K562 (cell line): ENCODE data around the gene TRERF1.

Experiments
- ATF3 ChIP-seq, 2 experiments: fragments of 450-650 bp in 1 of 2; sonication (generic) in 1 of 2; formaldehyde crosslinking in 1 of 2; IDR thresholded peaks in 1 of 2; conservative IDR thresholded peaks in 1 of 2; 2 replicates each; pipeline versions ENCODE4 v1.6.1 to v1.8.1; 2016 to 2023; ENCODE audit warnings: mild to moderate bottlenecking in 2 of 2, moderate library complexity in 2 of 2, inconsistent platforms in 1 of 2, missing genetic modification reagents in 1 of 2
- CTCF ChIP-seq, 3 experiments: IDR thresholded peaks in 2 of 3; conservative IDR thresholded peaks in 1 of 3; 2 replicates each; pipeline ENCODE4 v1.5.1; 2011 to 2012; ENCODE audit warnings: low read length in 3 of 3, mild to moderate bottlenecking in 3 of 3, control low read depth in 2 of 3, improper control_type of control experiment in 1 of 3, inconsistent platforms in 1 of 3, low read depth in 1 of 3, mixed read lengths in 1 of 3, moderate library complexity in 1 of 3; ENCODE audit not compliant: insufficient read depth in 2 of 3
- EP300 ChIP-seq: IDR thresholded peaks from 2 replicates; pipeline ENCODE4 v1.6.1; 2012; ENCODE audit warnings: low read length, improper control_type of control experiment
- JUN ChIP-seq, 2 experiments: sonication (generic) in 1 of 2; formaldehyde crosslinking in 1 of 2; IDR thresholded peaks; 2 replicates each; pipeline versions ENCODE4 v1.6.1 to v1.8.0; 2012 to 2022; ENCODE audit warnings: borderline replicate concordance in 2 of 2, mild to moderate bottlenecking in 2 of 2, improper control_type of control experiment in 1 of 2, low read depth in 1 of 2, low read length in 1 of 2, missing genetic modification reagents in 1 of 2
- POLR2A ChIP-seq: fragments of 450-650 bp; conservative IDR thresholded peaks from 2 replicates; pipeline ENCODE4 v1.6.1; 2016
- POLR2AphosphoS2 ChIP-seq: IDR thresholded peaks from 2 replicates; pipeline ENCODE4 v1.6.1; 2012; ENCODE audit warnings: low read length, improper control_type of control experiment
- POLR2AphosphoS5 ChIP-seq: IDR thresholded peaks from 2 replicates; pipeline ENCODE4 v1.6.1; 2011; ENCODE audit warnings: mild to moderate bottlenecking, low read depth, low read length, moderate library complexity; ENCODE audit not compliant: control insufficient read depth, insufficient read depth
- REST ChIP-seq, 2 experiments: fragments of 450-650 bp; formaldehyde crosslinking in 1 of 2; IDR thresholded peaks; 2 replicates each; pipeline versions ENCODE4 v1.4.0 to v1.6.1; 2014 to 2020; ENCODE audit warnings: mild to moderate bottlenecking in 2 of 2, borderline replicate concordance in 1 of 2, low read depth in 1 of 2
- TAF1 ChIP-seq: IDR thresholded peaks from 2 replicates; pipeline ENCODE4 v1.6.1; 2011; ENCODE audit warnings: mild to moderate bottlenecking, low read length, moderate library complexity; ENCODE audit not compliant: insufficient read depth, control insufficient read depth, severe bottlenecking; ENCODE audit errors: extremely low read depth
- ZNF766 ChIP-seq: fragments of 200-800 bp; sonication (Bioruptor generic); conservative IDR thresholded peaks from 2 replicates; pipeline ENCODE4 v1.6.1; 2016; ENCODE audit warnings: missing genetic modification characterization, missing compliant biosample characterization

GRCh38 chr6:42279966-42280629 is 171.6 kb downstream of the TRERF1 start:
- no peak for TF ChIP-seq ATF3 (IDR thresholded peaks at IDR 0.05)
- no peak for TF ChIP-seq ATF3 (CRISPR knock-in tag; conservative IDR thresholded peaks at IDR 0.05)
- no peak for TF ChIP-seq CTCF (IDR thresholded peaks at IDR 0.05 in 2 of 3, conservative IDR thresholded peaks at IDR 0.05 in 1 of 3; ENCODE audit: insufficient read depth in 2 of 3, low read depth in 1 of 3, low read length in 3 of 3)
- TF ChIP-seq EP300: no peak
- TF ChIP-seq REST (IDR thresholded peaks at IDR 0.05; ENCODE audit: borderline replicate concordance): no peak
- no peak for TF ChIP-seq REST (CRISPR knock-in tag; IDR thresholded peaks at IDR 0.05; ENCODE audit: low read depth)
- TF ChIP-seq POLR2AphosphoS5: no peak
- no peak for TF ChIP-seq JUN (IDR thresholded peaks at IDR 0.05; ENCODE audit: borderline replicate concordance, low read depth, low read length)
- no peak for TF ChIP-seq JUN (CRISPR knock-in tag; IDR thresholded peaks at IDR 0.05; ENCODE audit: borderline replicate concordance)
- TF ChIP-seq TAF1: no peak
- no peak for TF ChIP-seq ZNF766 (CRISPR knock-in tag)
- no peak for TF ChIP-seq POLR2AphosphoS2
- TF ChIP-seq POLR2A: no peak
